Esophagus squamous epithelium (tissue), 4 donors: Measurements from ENCODE around the gene NDUFB2.

ENCODE experiments used
- POLR2A ChIP-seq, 4 donors: fragments of 450-650 bp; IDR thresholded peaks; one replicate each; pipeline ENCODE4 v1.6.1; 2017; ENCODE audit warnings: antibody characterized with exemption in 4 of 4, mild to moderate bottlenecking in 4 of 4, moderate library complexity in 3 of 4
- TF ChIP-seq, protein P1 (sequence below), 6 experiments: fragments of 450-650 bp in 4 of 6; fragments of 200-600 bp in 2 of 6; sonication (generic) in 2 of 6; IDR thresholded peaks; one replicate each; pipeline ENCODE4 v1.5.1; 2016 to 2019; ENCODE audit warnings: antibody characterized with exemption in 6 of 6, mild to moderate bottlenecking in 4 of 6, moderate library complexity in 4 of 6

DNA sequence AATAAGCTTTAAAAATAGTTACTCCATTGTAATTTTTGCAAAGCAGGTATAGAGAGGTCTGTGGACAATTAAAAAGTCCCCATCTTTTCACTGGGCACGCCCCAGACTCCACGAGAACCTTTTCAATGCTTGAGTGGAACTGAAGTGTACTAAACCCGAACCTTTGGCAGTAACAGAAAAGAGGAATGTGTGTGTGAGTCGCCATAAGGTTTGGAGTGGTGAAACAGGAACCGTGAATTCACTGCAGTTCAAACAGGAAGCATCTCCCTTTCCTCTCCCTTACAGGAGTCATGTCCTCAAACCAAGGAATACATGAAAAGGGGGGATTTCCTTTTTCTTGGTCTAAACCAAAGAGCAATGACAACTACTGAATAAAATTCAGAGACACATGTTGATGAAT lies 23.2 kb downstream of the NDUFB2 start:
- TF ChIP-seq, protein P1, sequence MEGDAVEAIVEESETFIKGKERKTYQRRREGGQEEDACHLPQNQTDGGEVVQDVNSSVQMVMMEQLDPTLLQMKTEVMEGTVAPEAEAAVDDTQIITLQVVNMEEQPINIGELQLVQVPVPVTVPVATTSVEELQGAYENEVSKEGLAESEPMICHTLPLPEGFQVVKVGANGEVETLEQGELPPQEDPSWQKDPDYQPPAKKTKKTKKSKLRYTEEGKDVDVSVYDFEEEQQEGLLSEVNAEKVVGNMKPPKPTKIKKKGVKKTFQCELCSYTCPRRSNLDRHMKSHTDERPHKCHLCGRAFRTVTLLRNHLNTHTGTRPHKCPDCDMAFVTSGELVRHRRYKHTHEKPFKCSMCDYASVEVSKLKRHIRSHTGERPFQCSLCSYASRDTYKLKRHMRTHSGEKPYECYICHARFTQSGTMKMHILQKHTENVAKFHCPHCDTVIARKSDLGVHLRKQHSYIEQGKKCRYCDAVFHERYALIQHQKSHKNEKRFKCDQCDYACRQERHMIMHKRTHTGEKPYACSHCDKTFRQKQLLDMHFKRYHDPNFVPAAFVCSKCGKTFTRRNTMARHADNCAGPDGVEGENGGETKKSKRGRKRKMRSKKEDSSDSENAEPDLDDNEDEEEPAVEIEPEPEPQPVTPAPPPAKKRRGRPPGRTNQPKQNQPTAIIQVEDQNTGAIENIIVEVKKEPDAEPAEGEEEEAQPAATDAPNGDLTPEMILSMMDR (IDR thresholded peaks at IDR 0.05): no peak
- no peak for TF ChIP-seq POLR2A (IDR thresholded peaks at IDR 0.05)
